Liver (tissue), 9 donors: ENCODE measurements around the gene STAC2. TPM values are rescaled to one million over a fixed set of nuclear protein-coding genes. Genes with fewer than 3 reads are reported as not detected.

Source experiments
- DNase-seq: peaks from one replicate; pipeline ENCODE4 v3.0.0-alpha.2; 2017; ENCODE audit warnings: low spot score
- H3K27ac ChIP-seq, 2 donors: one replicate each; pipeline ENCODE4 v1.7.0; 2013; ENCODE audit warnings: inconsistent platforms in 2 of 2, low read length in 2 of 2, control low read depth in 1 of 2, low read depth in 1 of 2, mild to moderate bottlenecking in 1 of 2
- H3K27me3 ChIP-seq, 4 donors: one replicate each; pipeline versions ENCODE4 v1.6.1 to v1.7.0; 2013; ENCODE audit warnings: low read length in 3 of 4, inconsistent platforms in 1 of 4, mild to moderate bottlenecking in 1 of 4, moderate library complexity in 1 of 4; ENCODE audit not compliant: control insufficient read depth in 4 of 4, insufficient read depth in 4 of 4
- H3K36me3 ChIP-seq, 4 donors: one replicate each; pipeline versions ENCODE4 v1.6.1 to v1.7.0; 2013; ENCODE audit warnings: low read length in 3 of 4, mild to moderate bottlenecking in 3 of 4, low read depth in 1 of 4, moderate library complexity in 1 of 4; ENCODE audit not compliant: control insufficient read depth in 4 of 4, insufficient read depth in 3 of 4
- H3K4me1 ChIP-seq, 4 donors: one replicate each; pipeline versions ENCODE4 v1.6.1 to v1.7.0; 2013; ENCODE audit warnings: low read length in 3 of 4, mild to moderate bottlenecking in 3 of 4, moderate library complexity in 1 of 4; ENCODE audit not compliant: control insufficient read depth in 4 of 4, insufficient read depth in 4 of 4
- H3K4me3 ChIP-seq, 3 donors: one replicate each; pipeline versions ENCODE4 v1.6.1 to v1.7.0; 2013; ENCODE audit warnings: low read length in 3 of 3, control low read depth in 1 of 3, low read depth in 1 of 3, mild to moderate bottlenecking in 1 of 3
- H3K9ac ChIP-seq, 2 donors: one replicate each; pipeline ENCODE4 v1.7.0; 2013; ENCODE audit warnings: low read length in 2 of 2, mild to moderate bottlenecking in 2 of 2, moderate library complexity in 2 of 2, control low read depth in 1 of 2, low read depth in 1 of 2
- H3K9me3 ChIP-seq, 4 donors: one replicate each; pipeline versions ENCODE4 v1.6.1 to v1.7.0; 2013; ENCODE audit warnings: low read length in 3 of 4; ENCODE audit not compliant: control insufficient read depth in 4 of 4
- CTCF ChIP-seq: fragments of 150-350 bp; IDR thresholded peaks from 2 replicates; pipeline ENCODE4 v1.5.1; 2017; ENCODE audit warnings: improper control_type of control experiment, low read depth, low read length; ENCODE audit not compliant: missing input control
- EGR1 ChIP-seq, 2 donors: IDR thresholded peaks; 2 replicates each; pipeline ENCODE4 v1.6.1; 2016 to 2018; ENCODE audit warnings: antibody characterized with exemption in 2 of 2, low read depth in 2 of 2
- FOXA1 ChIP-seq: IDR thresholded peaks from 2 replicates; pipeline ENCODE4 v1.6.1; 2016; ENCODE audit warnings: antibody characterized with exemption
- FOXA2 ChIP-seq: IDR thresholded peaks from 2 replicates; pipeline ENCODE4 v1.6.1; 2016; ENCODE audit warnings: antibody characterized with exemption
- GABPA ChIP-seq, 2 donors: IDR thresholded peaks in 1 of 2; conservative IDR thresholded peaks in 1 of 2; 2 replicates each; pipeline ENCODE4 v1.6.1; 2016; ENCODE audit warnings: antibody characterized with exemption in 2 of 2, mild to moderate bottlenecking in 1 of 2, moderate library complexity in 1 of 2
- JUND ChIP-seq, 2 donors: IDR thresholded peaks; 2 replicates each; pipeline ENCODE4 v1.6.1; 2016; ENCODE audit warnings: antibody characterized with exemption in 2 of 2
- MAX ChIP-seq: IDR thresholded peaks from 2 replicates; pipeline ENCODE4 v1.6.1; 2016; ENCODE audit warnings: antibody characterized with exemption
- NR2F2 ChIP-seq: IDR thresholded peaks from 2 replicates; pipeline ENCODE4 v1.6.1; 2016; ENCODE audit warnings: antibody characterized with exemption
- RAD21 ChIP-seq, 2 donors: IDR thresholded peaks; 2 replicates each; pipeline ENCODE4 v1.6.1; 2016; ENCODE audit warnings: antibody characterized with exemption in 2 of 2, mild to moderate bottlenecking in 2 of 2
- RXRA ChIP-seq, 2 donors: IDR thresholded peaks; 2 replicates each; pipeline ENCODE4 v1.6.1; 2017 to 2018; ENCODE audit warnings: antibody characterized with exemption in 2 of 2, mild to moderate bottlenecking in 1 of 2
- SP1 ChIP-seq: IDR thresholded peaks from 2 replicates; pipeline ENCODE4 v1.6.1; 2018; ENCODE audit warnings: antibody characterized with exemption, mild to moderate bottlenecking
- YY1 ChIP-seq: IDR thresholded peaks from 2 replicates; pipeline ENCODE4 v1.6.1; 2016; ENCODE audit warnings: antibody characterized with exemption, mild to moderate bottlenecking
- ZBTB33 ChIP-seq: IDR thresholded peaks from 2 replicates; pipeline ENCODE4 v1.6.1; 2016; ENCODE audit warnings: antibody characterized with exemption
- WGBS: extraction: QIAGEN DNeasy Blood & Tissue Kit; methylation state at CpG from one replicate; pipeline ENCODE4 v1.1.7; 2013; 5-methylcytosine and 5-hydroxymethylcytosine counted together
- polyA plus RNA-seq, 2 donors: library from polyadenylated mRNA; stranded (reverse) in 1 of 2; unstranded in 1 of 2; fragments of 200-250 nt in 1 of 2; fragments of >200 nt in 1 of 2; fragmentation: Nextera tagmentation in 1 of 2; extraction: Ambion mirVana in 1 of 2; gene quantifications; one replicate each; pipeline versions ENCODE4 v1.2.1 to v1.2.3, GENCODE V29; 2013 to 2015
- total RNA-seq, 2 donors: library from RNA; depleted of rRNA; stranded (reverse); fragments of >200 nt; gene quantifications; one replicate each; pipeline ENCODE4 v1.2.3, GENCODE V29; 2014
- donor health status: healthy.
- donor health status: healthy.
- donor health status: healthy.
- donor health status: healthy.
- donor health status: healthy.

Gene STAC2
- total and polyA plus RNA-seq, 4 donors = not detected

- TF ChIP-seq ZBTB33 (no peak), YY1 (no peak), SP1 (no peak), FOXA2 (no peak)
These were observed 14.9 kb upstream of the STAC2 start (continued) for GRCh38 chr17:39240631-39241030.

- Histone ChIP-seq H3K36me3 (no peaks in the 10 kb centered on the region), H3K4me1 (peaks cover 0 to 8% (median 2%) of the 10 kb centered on the region in 4 donors), H3K9me3 (no peaks in the 10 kb centered on the region), H3K27me3 (no peaks in the 10 kb centered on the region), H3K9ac (no peak overlapping the region), H3K4me3 (no peak overlapping the region), H3K27ac (no peak overlapping the region)
- TF ChIP-seq FOXA1 (no peak), RAD21 (IDR thresholded peaks at IDR 0.05) (peak in 1 of 2 donors; percentile 71), EGR1 (IDR thresholded peaks at IDR 0.05; ENCODE audit: low read depth in 2 of 2) (no peak), MAX (no peak), CTCF (peak; percentile 41), NR2F2 (no peak)
- peak; percentile 56 for DNase-seq
- WGBS = 27% methylated on average over 16 of the region's 16 CpGs
These were observed 14.0 kb upstream of the STAC2 start for GRCh38 chr17:39239640-39240314.

- H3K9me3 ChIP-seq = no peaks in the 10 kb centered on the region
- no peak overlapping the region for H3K4me3 ChIP-seq
- DNase-seq = no peak
- peak in 1 of 2 donors; percentile 11 for TF ChIP-seq GABPA (IDR thresholded peaks at IDR 0.05 in 1 of 2, conservative IDR thresholded peaks at IDR 0.05 in 1 of 2)
- TF ChIP-seq RXRA (IDR thresholded peaks at IDR 0.05) = no peak
- TF ChIP-seq YY1 = no peak
- TF ChIP-seq RAD21 (IDR thresholded peaks at IDR 0.05) = no peak
- TF ChIP-seq NR2F2 = no peak
- no peak for TF ChIP-seq JUND (IDR thresholded peaks at IDR 0.05)
- TF ChIP-seq MAX = no peak
- WGBS = 27% methylated on average over 15 of the region's 15 CpGs
- H3K27me3 ChIP-seq = no peaks in the 10 kb centered on the region
- H3K36me3 ChIP-seq = no peaks in the 10 kb centered on the region
- no peak overlapping the region for H3K9ac ChIP-seq
- no peak overlapping the region for H3K27ac ChIP-seq
- peaks cover 0 to 8% (median 2%) of the 10 kb centered on the region in 4 donors for H3K4me1 ChIP-seq
These were observed 12.7 kb upstream of the STAC2 start for GRCh38 chr17:39238311-39238972.
